DND-41 (cell line): ENCODE data around the gene PITHD1.

Experiments used
- ATAC-seq: fragments of 200-7000 bp; cut with Tn5 transposase; 3 replicates; pipeline ENCODE4 v1.9.1; 2021; ENCODE audit warnings: low read depth; ENCODE audit not compliant: insufficient read depth
- DNase-seq: peaks from one replicate; pipeline ENCODE4 v3.0.0-alpha.2; 2020
- H2AFZ ChIP-seq: 2 replicates; pipeline ENCODE4 v1.6.0; 2012; ENCODE audit warnings: low read depth, low read length
- H3K27ac ChIP-seq: 2 replicates; pipeline ENCODE4 v1.5.1; 2012; ENCODE audit warnings: low read length, inconsistent platforms
- H3K27me3 ChIP-seq: fragments of 200-600 bp; sonication (generic); 2 replicates; pipeline ENCODE4 v1.6.0; 2012; ENCODE audit warnings: low read length, mild to moderate bottlenecking, inconsistent platforms; ENCODE audit not compliant: insufficient read depth, poor library complexity
- H3K36me3 ChIP-seq: 2 replicates; pipeline ENCODE4 v1.5.1; 2012; ENCODE audit warnings: low read length, inconsistent platforms; ENCODE audit not compliant: insufficient read depth
- H3K4me1 ChIP-seq: 2 replicates; pipeline ENCODE4 v1.5.1; 2012; ENCODE audit warnings: mild to moderate bottlenecking, low read length; ENCODE audit not compliant: insufficient read depth
- H3K4me2 ChIP-seq: 2 replicates; pipeline ENCODE4 v1.6.0; 2012; ENCODE audit warnings: mild to moderate bottlenecking, moderate library complexity, low read length, inconsistent platforms; ENCODE audit not compliant: insufficient read depth
- H3K4me3 ChIP-seq, 2 experiments: fragments of 200-600 bp in 1 of 2; shearing (Covaris generic) in 1 of 2; 2 replicates each; pipeline ENCODE4 v1.5.1; 2012 to 2016; ENCODE audit warnings: inconsistent platforms in 2 of 2, low read length in 2 of 2, mild to moderate bottlenecking in 2 of 2, low read depth in 1 of 2, moderate library complexity in 1 of 2
- H3K79me2 ChIP-seq: 2 replicates; pipeline ENCODE4 v1.6.0; 2012; ENCODE audit warnings: low read length, inconsistent platforms; ENCODE audit not compliant: insufficient read depth
- H3K9ac ChIP-seq: 2 replicates; pipeline ENCODE4 v1.6.0; 2012; ENCODE audit warnings: low read depth, mild to moderate bottlenecking, inconsistent platforms, low read length, moderate library complexity
- H3K9me3 ChIP-seq: 2 replicates; pipeline ENCODE4 v1.5.1; 2012; ENCODE audit warnings: low read length, moderate library complexity, mild to moderate bottlenecking, inconsistent platforms; ENCODE audit not compliant: insufficient read depth, severe bottlenecking
- H4K20me1 ChIP-seq: 2 replicates; pipeline ENCODE4 v1.6.0; 2012; ENCODE audit warnings: low read length; ENCODE audit not compliant: insufficient read depth
- CTCF ChIP-seq: IDR thresholded peaks from 2 replicates; pipeline ENCODE4 v1.5.1; 2012; ENCODE audit warnings: borderline replicate concordance, low read length, moderate library complexity, mild to moderate bottlenecking; ENCODE audit not compliant: poor library complexity, severe bottlenecking; ENCODE audit errors: extremely low read depth
- EZH2 ChIP-seq: IDR thresholded peaks from 3 replicates; pipeline ENCODE4 v1.6.1; 2012; ENCODE audit warnings: borderline replicate concordance, low read depth, mild to moderate bottlenecking, moderate library complexity, low read length, inconsistent platforms; ENCODE audit not compliant: severe bottlenecking

PITHD1 gene

GRCh38 chr1:23799570-23800399, 21.6 kb downstream of the PITHD1 start:
- ATAC-seq: no peak
- Histone ChIP-seq H3K9ac (peak overlapping the region; percentile 88), H3K79me2 (peaks cover 9% of the 10 kb centered on the region), H4K20me1 (no peaks in the 10 kb centered on the region), H3K4me3 (peak overlapping the region; percentile 87 to 93), H3K27ac (peak overlapping the region; percentile 56), H3K9me3 (no peaks in the 10 kb centered on the region), H3K4me1 (peaks cover 28% of the 10 kb centered on the region), H2AFZ (peak overlapping the region; percentile 81), H3K27me3 (no peaks in the 10 kb centered on the region), H3K4me2 (peak overlapping the region; percentile 89), H3K36me3 (peaks cover 32% of the 10 kb centered on the region)
- TF ChIP-seq CTCF: no peak
- TF ChIP-seq EZH2: no peak
- DNase-seq: no peak

GRCh38 chr1:23800400-23801337, 22.5 kb downstream of the PITHD1 start, which contains the start of gene GALE:
Gene GALE, minus strand, starts transcription at chr1:23800754. Its CDS starts 1,747 bp downstream, at chr1:23799007.
- Histone ChIP-seq H3K27me3 (no peaks in the 10 kb centered on the region), H3K4me1 (peaks cover 28% of the 10 kb centered on the region), H3K27ac (peak within 1 kb of the TSS; percentile 82), H3K36me3 (peaks cover 28% of the 10 kb centered on the region), H3K9ac (peak within 1 kb of the TSS; percentile 88), H4K20me1 (no peaks in the 10 kb centered on the region), H2AFZ (peak within 1 kb of the TSS; percentile 93), H3K79me2 (peaks cover 9% of the 10 kb centered on the region), H3K4me2 (peak within 1 kb of the TSS; percentile 89), H3K9me3 (no peaks in the 10 kb centered on the region), H3K4me3 (peak within 1 kb of the TSS; percentile 87 to 93)
- no peak for TF ChIP-seq CTCF
- no peak for TF ChIP-seq EZH2
- ATAC-seq (peak; percentile 89), DNase-seq (peak; percentile 98)

GRCh38 chr1:23801338-23801748, 23.1 kb downstream of the PITHD1 start:
- DNase-seq (no peak), ATAC-seq (no peak)
- Histone ChIP-seq H3K4me3 (peak overlapping the region; percentile 87 to 93), H2AFZ (peak overlapping the region; percentile 93), H3K4me1 (peaks cover 28% of the 10 kb centered on the region), H3K27me3 (no peaks in the 10 kb centered on the region), H3K27ac (peak overlapping the region; percentile 82), H3K4me2 (peak overlapping the region; percentile 89), H4K20me1 (no peaks in the 10 kb centered on the region), H3K79me2 (peaks cover 9% of the 10 kb centered on the region), H3K9me3 (no peaks in the 10 kb centered on the region), H3K9ac (peak overlapping the region; percentile 88), H3K36me3 (peaks cover 23% of the 10 kb centered on the region)
- no peak for TF ChIP-seq CTCF
- no peak for TF ChIP-seq EZH2
